Spleen (tissue), 11 donors: ENCODE measurements around the gene ZBTB7B. TPM values are rescaled to one million over a fixed set of nuclear protein-coding genes. Genes with fewer than 3 reads are reported as not detected.

Experiments used
- DNase-seq: peaks from one replicate; pipeline ENCODE4 v3.0.0-alpha.2; 2020
- H3K27ac ChIP-seq, 8 donors: fragments of 200-600 bp; sonication (generic) in 7 of 8; 1 replicate in 4 of 8; 2 replicates in 4 of 8; pipeline versions ENCODE4 v1.5.0 to v1.8.0; 2016 to 2021; ENCODE audit warnings: inconsistent platforms in 4 of 8, mild to moderate bottlenecking in 4 of 8, moderate library complexity in 1 of 8
- H3K27me3 ChIP-seq, 7 donors: fragments of 200-600 bp; sonication (generic) in 6 of 7; replicated peaks in 1 of 7; 1 replicate in 4 of 7; 2 replicates in 3 of 7; pipeline versions ENCODE4 v1.5.0 to v1.8.0; 2016 to 2021; ENCODE audit warnings: inconsistent platforms in 3 of 7, mild to moderate bottlenecking in 1 of 7
- H3K36me3 ChIP-seq, 6 donors: fragments of 200-600 bp; sonication (generic) in 5 of 6; 1 replicate in 4 of 6; 2 replicates in 2 of 6; pipeline versions ENCODE4 v1.5.0 to v1.8.0; 2016 to 2021; ENCODE audit warnings: inconsistent platforms in 2 of 6
- H3K4me1 ChIP-seq, 6 donors: fragments of 200-600 bp; sonication (generic) in 5 of 6; 1 replicate in 3 of 6; 2 replicates in 3 of 6; pipeline versions ENCODE4 v1.5.0 to v1.8.0; 2016 to 2021; ENCODE audit warnings: inconsistent platforms in 3 of 6
- H3K4me3 ChIP-seq, 8 donors: fragments of 200-600 bp; sonication (generic) in 7 of 8; 1 replicate in 4 of 8; 2 replicates in 4 of 8; pipeline versions ENCODE4 v1.5.0 to v1.8.0; 2016 to 2021; ENCODE audit warnings: inconsistent platforms in 4 of 8, mild to moderate bottlenecking in 4 of 8, moderate library complexity in 2 of 8
- H3K9me3 ChIP-seq, 8 donors: fragments of 200-600 bp; sonication (generic) in 7 of 8; 1 replicate in 4 of 8; 2 replicates in 4 of 8; pipeline versions ENCODE4 v1.5.0 to v1.8.0; 2016 to 2021; ENCODE audit warnings: inconsistent platforms in 4 of 8
- CTCF ChIP-seq, 11 experiments: fragments of 200-600 bp in 7 of 11; fragments of 450-650 bp in 4 of 11; sonication (generic) in 4 of 11; IDR thresholded peaks in 8 of 11; conservative IDR thresholded peaks in 3 of 11; 1 replicate in 7 of 11; 2 replicates in 4 of 11; pipeline versions ENCODE4 v1.4.0 to v1.8.0; 2016 to 2021; ENCODE audit warnings: antibody characterized with exemption in 11 of 11, inconsistent platforms in 4 of 11, mild to moderate bottlenecking in 1 of 11
- POLR2A ChIP-seq, 3 donors: fragments of 450-650 bp; IDR thresholded peaks; one replicate each; pipeline ENCODE4 v1.5.1; 2017; ENCODE audit warnings: antibody characterized with exemption in 3 of 3, mild to moderate bottlenecking in 1 of 3
- POLR2AphosphoS5 ChIP-seq, 3 donors: sonication (generic); formaldehyde crosslinking; IDR thresholded peaks; one replicate each; pipeline ENCODE4 v1.5.1; 2017; ENCODE audit warnings: antibody characterized with exemption in 3 of 3
- WGBS, 5 donors: extraction: QIAGEN DNeasy Blood & Tissue Kit in 3 of 5; methylation state at CpG; one replicate each; pipeline versions ENCODE4 v1.1.5 to v1.1.7; 2013 to 2018; 5-methylcytosine and 5-hydroxymethylcytosine counted together
- intact Hi-C: fragments of 100-400 bp; cut with DNase I; formaldehyde crosslinking; loops from one replicate; pipeline ENCODE4 v1.15.0; 2023; ENCODE audit warnings: low total_unique reads
- polyA plus RNA-seq, 3 donors: library from polyadenylated mRNA; stranded (reverse); fragments of 200-250 nt; gene quantifications; one replicate each; pipeline ENCODE4 v1.2.1, GENCODE V29; 2013
- total RNA-seq, 7 donors: library from RNA; depleted of rRNA in 3 of 7; stranded (reverse); fragments of >200 nt in 3 of 7; fragmentation: NEBNext Ultra II Directional in 4 of 7; extraction: Animal tissue kit (Norgen Biotek cat#: 25700) in 4 of 7; gene quantifications; one replicate each; pipeline versions ENCODE4 v1.1.0 to v1.2.1, GENCODE V29; 2016 to 2021
- donor health status: healthy with polysubstance abuse.
- donor health status: DM: no; HTN: no; CAD: no; lungs with moderate emphysema.
- donor health status: DM: no; HTN: no; CAD: no.
- donor health status: Bipolar disorder and iron deficiency.
- donor health status: healthy.
- donor health status: DM: no; HTN: no; CAD: no.
- donor health status: DM: yes; HTN: yes; CAD: no.

The ZBTB7B gene
- total and polyA plus RNA-seq, 10 donors: 11.1 to 88.9 (median 57.5) TPM

- Histone ChIP-seq H3K9me3 (no peaks in the 10 kb centered on the region), H3K27me3 (no peaks in the 10 kb centered on the region), H3K4me3 (peak overlapping the region in 6 of 8 donors; percentile 29 to 76 (median 36)), H3K4me1 (peaks cover 51 to 100% (median 100%) of the 10 kb centered on the region in 6 donors), H3K27ac (peak overlapping the region in 7 of 8 donors; percentile 60 to 99 (median 95)), H3K36me3 (peaks cover 0 to 17% (median 2%) of the 10 kb centered on the region in 6 donors)
- TF ChIP-seq CTCF (IDR thresholded peaks at IDR 0.05 in 8 of 11, conservative IDR thresholded peaks at IDR 0.05 in 3 of 11) (no peak), POLR2A (IDR thresholded peaks at IDR 0.05) (no peak), POLR2AphosphoS5 (IDR thresholded peaks at IDR 0.05) (no peak)
- DNase-seq: no peak
- intact Hi-C loops: loop anchor here (10.0 kb wide), 1 partner anchor 56 kb away; the partner anchor contains the start of gene EFNA4
- 62 to 92% (median 78%) methylated on average over 3 to 12 of the region's 12 CpGs for WGBS, 5 donors
Measured at GRCh38 chr1:155009221-155009711, 6.7 kb downstream of the ZBTB7B start.

GRCh38 chr1:155009742-155010141, 7.1 kb downstream of the ZBTB7B start:
- peaks cover 0 to 22% (median 6%) of the 10 kb centered on the region in 6 donors for H3K36me3 ChIP-seq
- intact Hi-C loops: loop anchor here (10.0 kb wide), 1 partner anchor 55 kb away; the partner anchor contains the start of gene EFNA4
- no peaks in the 10 kb centered on the region for H3K27me3 ChIP-seq
- WGBS, 5 donors: 71 to 84% (median 83%) methylated on average over 5 of the region's 5 CpGs
- H3K4me1 ChIP-seq: peaks cover 46 to 100% (median 100%) of the 10 kb centered on the region in 6 donors
- no peaks in the 10 kb centered on the region for H3K9me3 ChIP-seq
- peak overlapping the region in 7 of 8 donors; percentile 14 to 76 (median 35) for H3K4me3 ChIP-seq
- TF ChIP-seq POLR2A (IDR thresholded peaks at IDR 0.05): no peak
- no peak for TF ChIP-seq POLR2AphosphoS5 (IDR thresholded peaks at IDR 0.05)
- no peak for TF ChIP-seq CTCF (IDR thresholded peaks at IDR 0.05 in 8 of 11, conservative IDR thresholded peaks at IDR 0.05 in 3 of 11)
- peak; percentile 48 for DNase-seq
- H3K27ac ChIP-seq: peak overlapping the region in 7 of 8 donors; percentile 60 to 99 (median 95)

- intact Hi-C loops: no loop called here
- H3K4me1 ChIP-seq: peaks cover 40 to 100% (median 100%) of the 10 kb centered on the region in 6 donors
- peaks cover 0 to 28% (median 12%) of the 10 kb centered on the region in 6 donors for H3K36me3 ChIP-seq
- WGBS, 5 donors: 29 to 45% (median 35%) methylated on average over 11 of the region's 11 CpGs
- H3K27ac ChIP-seq: peak overlapping the region in 7 of 8 donors; percentile 60 to 99 (median 95)
- H3K27me3 ChIP-seq: no peaks in the 10 kb centered on the region
- H3K9me3 ChIP-seq: no peaks in the 10 kb centered on the region
- DNase-seq: peak; percentile 83
- H3K4me3 ChIP-seq: peak overlapping the region in 7 of 8 donors; percentile 14 to 76 (median 35)
- TF ChIP-seq CTCF (IDR thresholded peaks at IDR 0.05 in 8 of 11, conservative IDR thresholded peaks at IDR 0.05 in 3 of 11): no peak
- peak in 2 of 3 donors; percentile 37 to 67 for TF ChIP-seq POLR2AphosphoS5 (IDR thresholded peaks at IDR 0.05)
Measured at GRCh38 chr1:155010211-155010918, 7.8 kb downstream of the ZBTB7B start.

GRCh38 chr1:155011004-155011416, 8.4 kb downstream of the ZBTB7B start:
- H3K9me3 ChIP-seq: no peaks in the 10 kb centered on the region
- H3K36me3 ChIP-seq: peaks cover 0 to 35% (median 16%) of the 10 kb centered on the region in 6 donors
- TF ChIP-seq CTCF (IDR thresholded peaks at IDR 0.05 in 8 of 11, conservative IDR thresholded peaks at IDR 0.05 in 3 of 11): no peak
- TF ChIP-seq POLR2A (IDR thresholded peaks at IDR 0.05): no peak
- no peak for TF ChIP-seq POLR2AphosphoS5 (IDR thresholded peaks at IDR 0.05)
- peaks cover 35 to 100% (median 100%) of the 10 kb centered on the region in 6 donors for H3K4me1 ChIP-seq
- peak overlapping the region; percentile 35 to 99 (median 95) for H3K27ac ChIP-seq
- 73 to 88% (median 83%) methylated on average over 5 of the region's 5 CpGs for WGBS, 5 donors
- peak; percentile 76 for DNase-seq
- peak overlapping the region in 4 of 8 donors; percentile 35 to 76 (median 40) for H3K4me3 ChIP-seq
- intact Hi-C loops: no loop called here
- no peaks in the 10 kb centered on the region for H3K27me3 ChIP-seq
